Measurements from ENCODE around the gene PDLIM3.

- TF ChIP-seq POLR2AphosphoS5 (IDR thresholded peaks at IDR 0.05; ENCODE audit: low read depth, low read length) (no peak), SIN3A (IDR thresholded peaks at IDR 0.05; ENCODE audit: borderline replicate concordance, insufficient read depth, low read length) (no peak), TAF1 (IDR thresholded peaks at IDR 0.05; ENCODE audit: borderline replicate concordance, insufficient read depth, low read length) (no peak), REST (IDR thresholded peaks at IDR 0.05; ENCODE audit: insufficient read depth in 1 of 2, low read depth in 2 of 2, low read length in 2 of 2) (no peak)
Measured at GRCh38 chr4:185576314-185576961, 41.1 kb upstream of the PDLIM3 start.
